Small intestine (tissue), 16 donors: ENCODE measurements around the gene BTG2. TPM values are rescaled to one million over a fixed set of nuclear protein-coding genes. Genes with fewer than 3 reads are reported as not detected.
"Not testable (repeated sequence)": the region's sequence is repeated elsewhere in the genome, so short reads cannot be mapped to it uniquely, and the experiment has no call there.

ENCODE experiments used
- DNase-seq, 2 donors: peaks; one replicate each; pipeline versions ENCODE4 v3.0.0 to v3.0.0-alpha.2; 2013
- FAIRE-seq: peaks from 2 replicates; lab custom pipeline; 2012; peaks lifted over from hg19 to GRCh38; lab: Jason Lieb, UNC
- H3K27ac ChIP-seq, 3 donors: one replicate each; pipeline ENCODE4 v1.5.1; 2013; ENCODE audit warnings: low read length in 2 of 3, mild to moderate bottlenecking in 2 of 3, control low read depth in 1 of 3, inconsistent platforms in 1 of 3, low read depth in 1 of 3, moderate library complexity in 1 of 3
- H3K27me3 ChIP-seq, 3 donors: one replicate each; pipeline ENCODE4 v1.6.1; 2013; ENCODE audit warnings: low read length in 3 of 3, inconsistent platforms in 1 of 3; ENCODE audit not compliant: control insufficient read depth in 3 of 3, insufficient read depth in 3 of 3
- H3K36me3 ChIP-seq, 3 donors: one replicate each; pipeline ENCODE4 v1.6.1; 2013; ENCODE audit warnings: low read length in 3 of 3, inconsistent platforms in 1 of 3, low read depth in 1 of 3, mild to moderate bottlenecking in 1 of 3, moderate library complexity in 1 of 3; ENCODE audit not compliant: control insufficient read depth in 3 of 3, insufficient read depth in 2 of 3
- H3K4me1 ChIP-seq, 3 donors: one replicate each; pipeline ENCODE4 v1.6.1; 2013; ENCODE audit warnings: low read length in 2 of 3, inconsistent platforms in 1 of 3, low read depth in 1 of 3, mild to moderate bottlenecking in 1 of 3, moderate library complexity in 1 of 3; ENCODE audit not compliant: control insufficient read depth in 3 of 3, insufficient read depth in 2 of 3
- H3K4me3 ChIP-seq, 3 donors: one replicate each; pipeline ENCODE4 v1.5.1; 2013; ENCODE audit warnings: low read length in 3 of 3, control low read depth in 1 of 3, inconsistent platforms in 1 of 3, low read depth in 1 of 3, mild to moderate bottlenecking in 1 of 3, moderate library complexity in 1 of 3
- H3K9me3 ChIP-seq, 2 donors: one replicate each; pipeline ENCODE4 v1.6.1; 2013; ENCODE audit warnings: low read depth in 1 of 2, low read length in 1 of 2; ENCODE audit not compliant: control insufficient read depth in 2 of 2, insufficient read depth in 1 of 2
- WGBS, 3 donors: extraction: QIAGEN DNeasy Blood & Tissue Kit; methylation state at CpG; one replicate each; pipeline ENCODE4 v1.1.7; 2013; 5-methylcytosine and 5-hydroxymethylcytosine counted together
- long read RNA-seq, 10 donors: transcript quantifications; one replicate each; lab custom pipeline, GENCODE V29; 2026
- polyA plus RNA-seq, 4 donors: library from polyadenylated mRNA; stranded (reverse) in 3 of 4; unstranded in 1 of 4; fragments of 200-250 nt in 3 of 4; fragments of 120-200 nt in 1 of 4; gene quantifications; one replicate each; pipeline versions ENCODE4 v1.2.1 to v1.2.3, GENCODE V29; 2013
- donor health status: healthy with polysubstance abuse.
- donor health status: control.
- donor health status: control.
- donor health status: Bipolar disorder and iron deficiency.
- donor health status: healthy.

BTG2 gene
- 100 to 1,000 TPM in 2 of 4 donors, 10 to 100 TPM in 2; 15.9 to 193 (median 62.2) TPM for polyA plus RNA-seq
- long read RNA-seq, donor 1 = 0 reads
- long read RNA-seq, donor 2, transcript BTG2-201 (2 exons, 2,712 nt) = major isoform, 5 of 5 reads
- long read RNA-seq, donor 2, partial matches to known transcripts = 0 of 5 reads
- long read RNA-seq, donor 2, other reads (novel, unspliced or antisense) = 0 of 5 reads
- long read RNA-seq, donor 3, transcript BTG2-201 (2 exons, 2,712 nt) = major isoform, 12 of 12 reads
- long read RNA-seq, donor 3, partial matches to known transcripts = 0 of 12 reads
- long read RNA-seq, donor 3, other reads (novel, unspliced or antisense) = 0 of 12 reads
- long read RNA-seq, donor 4 = 0 reads
- long read RNA-seq, donor 5, transcript BTG2-201 (2 exons, 2,712 nt) = major isoform, 5 of 5 reads
- long read RNA-seq, donor 5, partial matches to known transcripts = 0 of 5 reads
- long read RNA-seq, donor 5, other reads (novel, unspliced or antisense) = 0 of 5 reads
- long read RNA-seq, donor 6, transcript BTG2-201 (2 exons, 2,712 nt) = major isoform, 17 of 17 reads
- long read RNA-seq, donor 6, partial matches to known transcripts = 0 of 17 reads
- long read RNA-seq, donor 6, other reads (novel, unspliced or antisense) = 0 of 17 reads
- long read RNA-seq, donor 7 = 0 reads
- long read RNA-seq, donor 8, partial matches to known transcripts = 0 of 1 reads
- long read RNA-seq, donor 8, other reads (novel, unspliced or antisense) = 0 of 1 reads
- long read RNA-seq, donor 9, transcript BTG2-201 (2 exons, 2,712 nt) = major isoform, 11 of 11 reads
- long read RNA-seq, donor 9, partial matches to known transcripts = 0 of 11 reads
- long read RNA-seq, donor 9, other reads (novel, unspliced or antisense) = 0 of 11 reads
- long read RNA-seq, donor 10, transcript BTG2-201 (2 exons, 2,712 nt) = major isoform, 24 of 52 reads
- long read RNA-seq, donor 10, partial matches to known transcripts = 28 of 52 reads
- long read RNA-seq, donor 10, other reads (novel, unspliced or antisense) = 0 of 52 reads

DNA sequence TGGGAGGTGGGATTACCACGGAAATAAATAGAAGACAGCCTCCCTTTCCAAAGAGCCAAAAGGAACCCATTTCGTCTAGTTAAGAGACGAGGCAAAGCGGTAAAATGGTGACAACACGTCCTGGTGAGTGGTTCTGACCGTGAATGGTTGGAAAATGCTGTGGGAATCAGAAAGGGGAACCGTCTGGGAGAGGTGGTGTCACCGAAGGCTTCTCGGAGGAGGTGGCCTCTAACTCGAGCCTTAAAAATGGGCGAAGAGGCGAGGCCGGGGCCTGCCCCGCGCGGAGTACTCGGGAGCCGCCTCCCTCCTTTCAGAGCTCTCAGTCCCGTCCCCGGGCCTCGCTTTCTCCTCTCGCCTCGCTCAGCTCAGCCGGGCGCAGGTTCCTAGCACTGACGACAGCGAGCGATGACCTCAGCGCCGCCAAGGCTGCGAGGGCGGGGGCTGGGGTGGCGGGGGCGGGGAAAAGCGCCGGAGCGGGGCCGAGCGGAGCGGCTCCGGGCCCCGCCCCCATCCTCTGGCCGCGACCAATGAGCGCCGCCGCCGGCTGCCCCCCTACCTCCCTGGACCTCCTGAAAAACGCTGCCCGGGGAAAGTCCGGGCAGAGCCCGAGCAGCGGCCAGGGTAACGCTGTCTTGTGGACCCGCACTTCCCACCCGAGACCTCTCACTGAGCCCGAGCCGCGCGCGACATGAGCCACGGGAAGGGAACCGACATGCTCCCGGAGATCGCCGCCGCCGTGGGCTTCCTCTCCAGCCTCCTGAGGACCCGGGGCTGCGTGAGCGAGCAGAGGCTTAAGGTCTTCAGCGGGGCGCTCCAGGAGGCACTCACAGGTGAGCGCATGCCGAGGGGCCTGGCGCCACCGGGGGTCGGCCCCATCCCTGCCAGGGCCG is at the start of gene BTG2:
TSS of gene BTG2 (plus strand) at position 601 of the 890 bp plus-strand sequence. CDS start at position 689, 88 bp downstream.
- DNase-seq (peak; percentile 94 to 96), FAIRE-seq (no peak)
- Histone ChIP-seq H3K27me3 (no peaks in the 10 kb centered on the region), H3K27ac (peak within 1 kb of the TSS; percentile 95 to 98 (median 97)), H3K4me1 (peaks cover 10 to 41% (median 14%) of the 10 kb centered on the region in 3 donors), H3K9me3 (no peaks in the 10 kb centered on the region), H3K36me3 (peaks cover 2 to 29% (median 10%) of the 10 kb centered on the region in 3 donors), H3K4me3 (peak within 1 kb of the TSS; percentile 88 to 97 (median 90))
- WGBS, 3 donors = 1 to 2% (median 1%) methylated on average over 58 to 79 of the region's 79 CpGs

- H3K27ac ChIP-seq, H3K27me3 ChIP-seq, DNase-seq, H3K9me3 ChIP-seq, H3K36me3 ChIP-seq, FAIRE-seq, H3K4me3 ChIP-seq, H3K4me1 ChIP-seq: not testable (repeated sequence)
- 77 to 88% (median 88%) methylated on average over 9 of the region's 9 CpGs for whole genome bisulfite sequencing, 3 donors
These were observed 48.7 kb upstream of the BTG2 start for GRCh38 chr1:203256636-203257035.

DNA sequence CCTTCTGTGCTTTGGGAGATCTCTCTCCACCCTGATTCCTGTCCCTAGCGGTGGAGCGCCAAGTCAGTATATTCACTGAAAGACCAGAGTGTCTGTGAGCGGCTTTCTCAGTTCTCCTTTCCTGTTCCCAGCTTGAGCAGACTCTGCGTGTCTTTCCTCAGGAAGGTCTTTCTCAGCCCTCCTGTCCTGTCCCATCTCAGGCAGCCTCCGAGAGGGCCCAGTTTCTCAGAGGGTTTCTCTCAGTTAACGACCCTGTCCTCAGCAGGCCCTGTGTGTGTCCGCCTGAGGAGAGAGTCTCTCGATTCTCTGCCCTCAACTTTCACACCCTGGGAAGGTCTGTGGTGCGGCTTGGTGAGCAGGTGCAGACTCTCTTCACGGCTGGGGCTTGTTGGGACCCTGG is 41.8 kb upstream of the BTG2 start:
- WGBS, 3 donors = 64 to 70% (median 67%) methylated on average over 10 of the region's 10 CpGs
- DNase-seq = no peak
- Histone ChIP-seq H3K27me3 (peaks cover 0 to 2% (median 0%) of the 10 kb centered on the region in 3 donors), H3K4me1 (peaks cover 0 to 5% (median 0%) of the 10 kb centered on the region in 3 donors), H3K27ac (no peak overlapping the region), H3K36me3 (no peaks in the 10 kb centered on the region), H3K4me3 (no peak overlapping the region), H3K9me3 (no peaks in the 10 kb centered on the region)
- FAIRE-seq = no peak

DNA sequence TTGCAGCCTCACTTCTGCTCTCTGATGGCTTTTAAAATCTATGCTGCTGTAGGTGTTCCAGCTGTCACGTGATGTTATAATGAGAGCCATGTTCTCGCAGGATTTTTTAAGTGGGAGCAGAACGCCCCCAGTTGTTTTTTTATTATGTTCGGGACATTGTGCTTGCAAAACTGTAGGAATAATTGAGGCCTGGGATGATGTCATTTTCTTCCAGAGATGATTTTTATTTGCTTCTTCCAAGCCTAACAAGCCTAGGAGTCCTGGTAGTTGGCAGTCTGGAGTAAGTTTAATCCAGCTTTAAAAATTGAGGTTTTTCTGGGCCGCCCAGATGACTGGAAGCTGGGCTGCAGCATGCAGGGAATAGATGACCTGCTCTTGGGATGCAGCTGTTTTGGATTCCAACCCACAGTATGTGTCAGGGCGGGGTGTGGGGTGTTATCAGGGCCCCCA is 41.2 kb upstream of the BTG2 start:
- H3K36me3 ChIP-seq = no peaks in the 10 kb centered on the region
- no peaks in the 10 kb centered on the region for H3K9me3 ChIP-seq
- FAIRE-seq = no peak
- H3K27me3 ChIP-seq = peaks cover 0 to 2% (median 0%) of the 10 kb centered on the region in 3 donors
- 73 to 82% (median 78%) methylated on average over 6 of the region's 6 CpGs for WGBS, 3 donors
- no peak for DNase-seq
- peaks cover 0 to 5% (median 0%) of the 10 kb centered on the region in 3 donors for H3K4me1 ChIP-seq
- H3K4me3 ChIP-seq = no peak overlapping the region
- H3K27ac ChIP-seq = no peak overlapping the region

DNA sequence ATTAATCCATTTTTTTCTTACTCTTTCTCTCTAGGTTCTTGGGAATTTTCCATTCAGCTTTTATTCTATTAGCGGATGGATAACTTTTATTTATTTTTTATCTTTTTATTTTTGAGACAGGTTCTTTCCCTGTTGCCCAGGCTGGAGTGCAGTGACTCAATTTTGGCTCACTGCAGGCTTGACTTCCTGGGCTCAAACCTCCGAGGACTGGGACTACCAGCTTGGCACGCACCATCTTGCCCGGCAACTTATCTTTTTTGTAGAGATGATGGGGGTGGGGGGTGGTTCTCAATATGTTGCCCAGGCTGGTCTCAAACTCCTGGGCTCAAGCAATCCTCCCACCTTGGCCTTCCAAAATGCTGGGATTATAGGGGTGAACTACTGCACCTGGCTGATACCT is 39.8 kb upstream of the BTG2 start:
- Histone ChIP-seq H3K4me1 (peaks cover 0 to 5% (median 0%) of the 10 kb centered on the region in 3 donors), H3K36me3 (no peaks in the 10 kb centered on the region), H3K27ac (no peak overlapping the region), H3K4me3 (no peak overlapping the region), H3K9me3 (no peaks in the 10 kb centered on the region), H3K27me3 (peaks cover 0 to 2% (median 0%) of the 10 kb centered on the region in 3 donors)
- FAIRE-seq (no peak), DNase-seq (no peak)
- WGBS, 3 donors = 48 to 80% (median 64%) methylated on average over 4 of the region's 4 CpGs

- not testable (repeated sequence) for FAIRE-seq, H3K36me3 ChIP-seq, H3K9me3 ChIP-seq, H3K4me3 ChIP-seq, DNase-seq, H3K27me3 ChIP-seq, H3K27ac ChIP-seq, H3K4me1 ChIP-seq
- 39 to 43% (median 41%) methylated on average over 3 to 5 of the region's 5 CpGs for WGBS, 3 donors
These were observed 39.2 kb upstream of the BTG2 start for GRCh38 chr1:203266140-203266539.

- FAIRE-seq = no peak
- Histone ChIP-seq H3K27me3 (peaks cover 0 to 2% (median 0%) of the 10 kb centered on the region in 3 donors), H3K27ac (peak overlapping the region in 2 of 3 donors; percentile 68 to 86)
These were observed 37.9 kb upstream of the BTG2 start for GRCh38 chr1:203267347-203267846.

More at GRCh38 chr1:203267347-203267846, 37.9 kb upstream of the BTG2 start:
- H3K36me3 ChIP-seq = no peaks in the 10 kb centered on the region
- H3K9me3 ChIP-seq = no peaks in the 10 kb centered on the region
- H3K4me1 ChIP-seq = peaks cover 0 to 17% (median 0%) of the 10 kb centered on the region in 3 donors
- 1% methylated on average over 20 of the region's 20 CpGs for WGBS, 3 donors
- H3K4me3 ChIP-seq = peak overlapping the region; percentile 42 to 77 (median 52)
- DNase-seq = peak; percentile 95 to 96
